Measurements from ENCODE around the gene NIPSNAP2.
"Not testable (repeated sequence)": the region's sequence is repeated elsewhere in the genome, so short reads cannot be mapped to it uniquely, and the experiment has no call there.

Gene NIPSNAP2

DNA sequence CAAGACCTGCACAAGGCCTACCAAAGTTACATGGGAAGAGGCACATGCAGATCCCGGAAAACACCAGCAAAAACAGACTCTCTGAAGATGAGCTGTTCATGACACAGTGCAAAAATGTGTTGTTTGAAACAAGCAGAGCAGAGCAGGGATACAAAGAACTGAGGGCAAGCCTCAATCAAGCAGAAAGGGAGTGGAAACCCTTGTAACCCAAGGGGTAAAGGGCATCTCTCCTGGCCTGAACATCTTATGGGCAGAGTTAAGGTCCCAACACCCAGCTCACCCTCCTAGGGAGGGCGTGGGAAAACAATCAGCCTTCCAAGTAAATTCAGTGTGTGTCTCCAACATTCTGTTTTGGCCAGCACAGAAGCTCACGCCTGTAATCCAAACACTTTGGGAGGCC, 76.3 kb downstream of the NIPSNAP2 start:
- no peak for DNase-seq (ENCODE audit: low read depth)
- H3K4me3 ChIP-seq (ENCODE audit: low read depth, low read length), result no peak overlapping the region

DNA sequence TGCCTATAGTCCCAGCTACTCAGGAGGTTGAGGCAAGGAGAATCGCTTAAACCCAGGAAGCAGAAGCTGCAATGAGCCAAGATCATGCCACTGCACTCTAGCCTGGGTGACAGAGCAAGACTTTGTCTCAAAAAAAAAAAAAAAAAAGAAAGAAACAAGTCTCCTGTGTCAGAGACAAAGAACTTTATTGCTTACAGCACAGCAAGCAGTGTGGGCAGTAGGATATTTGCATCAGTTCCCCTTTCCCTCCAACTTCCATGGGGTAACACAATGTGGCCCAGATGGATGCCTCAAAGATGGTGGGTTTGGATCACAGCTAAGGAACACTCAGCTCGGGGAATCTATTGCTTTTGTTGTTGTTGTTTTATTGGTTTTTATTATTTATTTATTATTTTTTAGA, 81.4 kb downstream of the NIPSNAP2 start:
- not testable (repeated sequence) for DNase-seq (ENCODE audit: low read depth); H3K4me3 ChIP-seq (ENCODE audit: low read depth, low read length)

DNA sequence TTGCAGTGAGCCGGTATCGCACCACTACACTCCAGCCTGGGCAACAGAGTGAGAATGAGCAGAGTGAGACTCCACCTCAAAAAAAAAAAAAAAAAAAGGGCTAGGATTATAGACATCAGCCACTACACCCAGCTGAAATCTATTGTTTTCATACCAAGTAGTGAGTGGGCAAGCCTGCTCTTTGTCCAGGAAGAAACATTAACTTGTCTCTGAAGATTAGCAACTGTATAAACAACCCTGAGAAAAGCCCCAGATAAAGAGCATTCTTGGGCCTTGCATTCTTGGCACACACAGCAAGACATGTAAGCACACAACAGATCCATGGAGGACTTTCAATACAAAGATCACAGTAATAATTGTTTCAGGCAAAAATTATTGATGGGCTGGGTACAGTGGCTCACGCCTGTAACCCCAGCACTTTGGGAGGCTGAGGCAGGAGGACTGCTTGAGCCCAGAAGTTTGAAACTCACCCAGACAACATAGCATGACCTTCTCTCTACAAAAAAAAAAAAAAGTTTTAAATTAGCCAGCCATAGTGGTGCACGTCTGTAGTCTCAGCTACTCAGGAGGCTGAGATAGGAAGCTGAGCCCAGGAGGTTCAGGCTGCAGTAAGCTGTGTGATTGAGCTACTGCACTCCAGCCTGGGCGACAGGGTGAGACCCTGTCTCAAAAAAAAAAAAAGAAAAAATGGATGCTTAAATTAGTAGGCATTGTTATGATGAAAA, 82.5 kb downstream of the NIPSNAP2 start:
- H3K4me3 ChIP-seq (ENCODE audit: low read depth, low read length), result no peak overlapping the region
- peak; percentile 70 for DNase-seq (ENCODE audit: low read depth)

DNA sequence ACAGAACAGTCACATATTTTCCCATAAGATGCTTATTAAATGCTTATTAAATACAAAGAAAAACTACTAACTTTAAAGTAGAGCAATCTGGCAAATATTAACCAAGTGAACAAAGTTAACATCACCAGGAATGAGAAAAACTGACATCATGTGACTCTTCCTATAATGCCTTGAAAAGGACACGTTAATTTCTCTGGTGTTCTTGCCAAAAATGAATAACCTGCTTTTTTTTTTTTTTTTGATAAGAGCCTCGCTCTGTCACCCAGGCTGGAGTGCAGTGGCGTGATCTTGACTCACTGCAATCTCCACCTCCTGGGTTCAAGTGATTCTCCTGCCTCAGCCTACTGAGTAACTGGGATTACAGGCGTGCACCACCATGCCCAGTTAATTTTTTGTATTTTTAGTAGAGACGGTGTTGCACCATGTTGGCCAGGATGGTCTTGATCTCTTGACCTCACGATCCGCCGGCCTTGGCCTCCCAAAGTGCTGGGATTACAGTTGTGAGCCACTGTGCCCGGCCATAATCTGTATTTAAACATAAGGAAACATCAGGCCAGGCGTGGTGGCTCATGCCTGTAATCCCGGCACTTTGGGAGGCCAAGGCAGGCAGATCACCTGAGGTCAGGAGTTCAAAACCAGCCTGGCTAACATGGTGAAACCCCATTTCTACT, 83.2 kb downstream of the NIPSNAP2 start:
- not testable (repeated sequence) for DNase-seq (ENCODE audit: low read depth); H3K4me3 ChIP-seq (ENCODE audit: low read depth, low read length)

DNA sequence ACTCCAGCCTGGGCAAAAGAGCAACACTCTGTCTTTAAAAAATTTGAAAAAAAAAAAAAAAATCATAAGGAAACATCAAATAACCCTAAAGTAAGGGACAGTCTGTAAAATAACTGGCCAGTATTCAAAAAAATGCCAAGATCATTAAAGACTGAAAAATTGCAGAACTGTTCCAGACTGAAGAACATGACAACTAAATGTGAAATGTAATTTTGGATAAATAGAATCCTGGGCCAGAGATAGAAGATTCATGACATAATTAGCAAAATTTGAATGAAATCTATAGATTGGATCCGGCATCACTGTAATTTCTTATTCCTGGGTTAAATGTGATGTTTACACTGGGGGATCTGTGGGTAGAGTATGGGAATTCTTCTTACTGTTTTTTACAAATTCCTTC, 83.9 kb downstream of the NIPSNAP2 start:
- DNase-seq (ENCODE audit: low read depth), result no peak
- H3K4me3 ChIP-seq (ENCODE audit: low read depth, low read length), result no peak overlapping the region

DNA sequence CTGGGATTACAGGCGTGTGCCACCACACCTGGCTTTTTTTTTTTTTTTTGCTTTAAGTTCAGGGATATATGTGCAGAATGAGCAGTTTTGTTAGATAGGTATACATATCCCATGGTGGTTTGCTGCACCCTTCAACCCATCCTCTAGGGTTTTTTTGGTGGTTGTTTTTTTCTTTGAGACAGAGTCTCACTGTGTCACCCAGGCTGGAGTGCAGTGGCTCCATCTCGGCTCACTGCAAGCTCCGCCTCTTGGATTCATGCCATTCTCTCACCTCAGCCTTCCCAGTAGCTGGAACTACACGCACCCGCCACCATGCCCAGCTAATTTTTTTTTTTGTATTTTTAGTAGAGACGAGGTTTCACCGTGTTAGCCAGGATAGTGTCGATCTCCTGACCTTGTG, 84.4 kb downstream of the NIPSNAP2 start:
- H3K4me3 ChIP-seq (ENCODE audit: low read depth, low read length); DNase-seq (ENCODE audit: low read depth): not testable (repeated sequence)

All from skeletal muscle cell (primary cell).